ENCODE data around the gene BANP. TPM values are rescaled to one million over a fixed set of nuclear protein-coding genes. Genes with fewer than 3 reads are reported as not detected.

The BANP gene
- total and polyA plus RNA-seq, 2 donors (not counting 3 experiments of a cell fraction or from before 2014, with no cell fraction given): 22.4 to 33.8 TPM

DNA sequence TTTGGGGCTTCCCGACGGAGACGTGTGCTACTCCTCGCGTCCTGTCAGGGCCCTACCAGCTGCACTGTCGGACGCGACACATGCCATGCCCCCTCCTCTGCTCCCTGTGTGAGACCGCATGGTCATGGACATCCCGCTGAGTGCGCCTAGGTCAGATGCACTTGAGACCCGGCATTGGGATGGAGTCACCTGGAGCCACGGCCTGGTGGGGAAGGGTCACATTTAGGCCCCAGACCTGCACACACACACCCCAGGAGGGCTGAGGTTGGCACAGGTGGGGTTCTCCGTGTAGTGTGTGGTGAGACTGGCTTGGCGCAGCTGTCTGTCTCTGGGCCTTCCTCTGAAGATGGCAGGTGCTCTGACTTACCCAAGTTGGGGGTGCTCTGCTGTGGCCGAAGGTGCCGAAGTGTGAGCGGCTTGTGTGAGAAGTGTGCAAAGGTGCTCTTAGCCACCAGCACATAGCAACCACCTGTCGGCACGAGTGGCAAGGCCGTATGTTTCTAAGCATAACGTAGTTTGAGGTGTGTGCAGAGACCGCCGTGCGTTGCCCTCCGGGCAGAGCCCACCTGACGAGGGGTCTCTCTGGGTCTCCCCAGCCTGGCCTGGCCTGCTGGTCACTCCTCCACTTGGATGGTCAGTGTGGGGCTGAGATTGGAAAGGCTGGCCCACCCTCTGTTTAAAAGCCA, 108.6 kb downstream of the BANP start:
- intact Hi-C loops (cut with micrococcal nuclease): no loop called here
- CTCF ChIA-PET: no interaction called here
- H3K36me3 ChIP-seq (ENCODE audit: control insufficient read depth in 2 of 2, extremely low read depth in 1 of 2, insufficient read depth in 2 of 2, low read length in 2 of 2): peaks cover 0 to 7% of the 10 kb centered on the region in 2 experiments

More for the DNA sequence above, 108.6 kb downstream of the BANP start:
- Histone ChIP-seq H2AFZ (ENCODE audit: low read depth, low read length) (no peak overlapping the region), H3K4me2 (ENCODE audit: insufficient read depth, low read length) (no peak overlapping the region), H3K4me3 (replicated peaks in 1 of 3; ENCODE audit: insufficient read depth in 1 of 3, low read depth in 1 of 3, low read length in 3 of 3) (no peak overlapping the region), H3K79me2 (ENCODE audit: control insufficient read depth, insufficient read depth, low read length) (no peaks in the 10 kb centered on the region), H3K9me1 (replicated peaks; ENCODE audit: control insufficient read depth, extremely low read depth, insufficient read depth, low read length) (no peaks in the 10 kb centered on the region), H3K27me3 (ENCODE audit: control insufficient read depth in 2 of 2, insufficient read depth in 2 of 2, low read length in 2 of 2) (no peaks in the 10 kb centered on the region), H3K9ac (replicated peaks; ENCODE audit: extremely low read depth, insufficient read depth, low read length) (no peak overlapping the region), H3K27ac (ENCODE audit: insufficient read depth, low read depth, low read length) (no peak overlapping the region), H3K9me3 (replicated peaks; ENCODE audit: control insufficient read depth, insufficient read depth, low read length) (no peaks in the 10 kb centered on the region), H3K4me1 (ENCODE audit: control insufficient read depth, extremely low read depth, insufficient read depth, low read length) (no peaks in the 10 kb centered on the region), H4K20me1 (replicated peaks; ENCODE audit: control insufficient read depth, extremely low read depth, insufficient read depth, low read length) (no peaks in the 10 kb centered on the region)
- no TSS peak for BruUV-seq (replicated peaks)
- no peak for FAIRE-seq
- no peak for DNase-seq (ENCODE audit: low read depth, low spot score)
- TF ChIP-seq MYC (IDR thresholded peaks at IDR 0.05; ENCODE audit: low read depth, low read length): no peak
- no peak for TF ChIP-seq GATA2 (IDR thresholded peaks at IDR 0.05; ENCODE audit: insufficient read depth, insufficient read length, low read depth, low read length)
- no peak for TF ChIP-seq EZH2 (IDR thresholded peaks at IDR 0.05; ENCODE audit: borderline replicate concordance, low read depth, low read length, severe bottlenecking)
- no peak for TF ChIP-seq CTCF (IDR thresholded peaks at IDR 0.05; ENCODE audit: extremely low read depth in 1 of 2, insufficient read depth in 1 of 2, low read depth in 1 of 2, low read length in 2 of 2)
- POLR2A ChIA-PET: no interaction called here
- dilution Hi-C loops (cut with MboI; ENCODE audit: extremely low pct_ligation_motif_present, low sequenced_read_pairs): no loop called here

Data from endothelial cell of umbilical vein (primary cell).